Loucy (cell line): ENCODE data around the gene GALNT18.

Experiments used
- H2AFZ ChIP-seq: fragments of 200-600 bp; sonication (generic); 2 replicates; pipeline ENCODE4 v1.6.0; 2016; ENCODE audit warnings: antibody characterized with exemption, mild to moderate bottlenecking, low read length, moderate library complexity
- H3F3A ChIP-seq: fragments of 200-600 bp; 2 replicates; pipeline ENCODE4 v1.6.0; 2016; ENCODE audit warnings: antibody characterized with exemption, low read depth, mild to moderate bottlenecking
- H3K27me3 ChIP-seq: fragments of 200-600 bp; sonication (generic); 2 replicates; pipeline ENCODE4 v1.6.1; 2014; ENCODE audit warnings: low read length, mild to moderate bottlenecking; ENCODE audit not compliant: insufficient read depth, poor library complexity, severe bottlenecking
- H3K36me3 ChIP-seq: fragments of 200-600 bp; sonication (generic); 2 replicates; pipeline ENCODE4 v1.6.1; 2016; ENCODE audit warnings: low read length; ENCODE audit not compliant: insufficient read depth
- H3K4me1 ChIP-seq: fragments of 200-600 bp; sonication (generic); 2 replicates; pipeline ENCODE4 v1.5.1; 2014; ENCODE audit warnings: low read length, mild to moderate bottlenecking; ENCODE audit not compliant: insufficient read depth, poor library complexity, severe bottlenecking
- H3K4me2 ChIP-seq: fragments of 200-600 bp; sonication (generic); 2 replicates; pipeline ENCODE4 v1.6.0; 2014; ENCODE audit warnings: antibody characterized with exemption, low read length, low read depth, mild to moderate bottlenecking; ENCODE audit not compliant: poor library complexity, severe bottlenecking
- H3K4me3 ChIP-seq: fragments of 200-600 bp; sonication (generic); 2 replicates; pipeline ENCODE4 v1.5.1; 2014; ENCODE audit warnings: low read length, mild to moderate bottlenecking, mixed read lengths; ENCODE audit not compliant: poor library complexity, severe bottlenecking
- H3K79me2 ChIP-seq: fragments of 200-600 bp; sonication (generic); 2 replicates; pipeline ENCODE4 v1.6.1; 2014; ENCODE audit warnings: low read length; ENCODE audit not compliant: insufficient read depth
- H3K9ac ChIP-seq: fragments of 200-600 bp; sonication (generic); 2 replicates; pipeline ENCODE4 v1.6.0; 2014; ENCODE audit warnings: mild to moderate bottlenecking, low read depth, low read length, moderate library complexity; ENCODE audit not compliant: poor library complexity, severe bottlenecking
- H3K9me2 ChIP-seq: fragments of 200-600 bp; sonication (generic); replicated peaks from 2 replicates; pipeline ENCODE4 v1.6.1; 2016; ENCODE audit warnings: low read depth, low read length, mixed read lengths
- H3K9me3 ChIP-seq: fragments of 200-600 bp; sonication (generic); 2 replicates; pipeline ENCODE4 v1.6.1; 2014; ENCODE audit warnings: mild to moderate bottlenecking, antibody characterized with exemption, low read length, low read depth; ENCODE audit not compliant: insufficient read depth
- H4K20me1 ChIP-seq: fragments of 200-600 bp; sonication (generic); 2 replicates; pipeline ENCODE4 v1.6.0; 2014; ENCODE audit warnings: antibody characterized with exemption, low read length, mild to moderate bottlenecking; ENCODE audit not compliant: insufficient read depth, poor library complexity, severe bottlenecking
- CTCF ChIP-seq: fragments of 200-600 bp; sonication (generic); conservative IDR thresholded peaks from 2 replicates; pipeline ENCODE4 v1.5.1; 2014; ENCODE audit warnings: mild to moderate bottlenecking, antibody characterized with exemption, low read length
- EZH2phosphoT487 ChIP-seq: fragments of 200-600 bp; IDR thresholded peaks from 2 replicates; pipeline ENCODE4 v1.6.1; 2018; ENCODE audit warnings: antibody characterized with exemption, mild to moderate bottlenecking, moderate library complexity, borderline replicate concordance

The GALNT18 gene

GRCh38 chr11:11483627-11484026 is 138.2 kb downstream of the GALNT18 start:
- Histone ChIP-seq H3K27me3 (no peaks in the 10 kb centered on the region), H3K4me3 (no peak overlapping the region), H3K79me2 (no peaks in the 10 kb centered on the region), H2AFZ (no peak overlapping the region), H3K9me3 (no peaks in the 10 kb centered on the region), H3K36me3 (no peaks in the 10 kb centered on the region), H3K4me2 (no peak overlapping the region), H3K9me2 (no peaks in the 10 kb centered on the region), H4K20me1 (no peaks in the 10 kb centered on the region), H3K4me1 (no peaks in the 10 kb centered on the region), H3F3A (no peaks in the 10 kb centered on the region), H3K9ac (no peak overlapping the region)
- no peak for TF ChIP-seq CTCF
- no peak for TF ChIP-seq EZH2phosphoT487

DNA sequence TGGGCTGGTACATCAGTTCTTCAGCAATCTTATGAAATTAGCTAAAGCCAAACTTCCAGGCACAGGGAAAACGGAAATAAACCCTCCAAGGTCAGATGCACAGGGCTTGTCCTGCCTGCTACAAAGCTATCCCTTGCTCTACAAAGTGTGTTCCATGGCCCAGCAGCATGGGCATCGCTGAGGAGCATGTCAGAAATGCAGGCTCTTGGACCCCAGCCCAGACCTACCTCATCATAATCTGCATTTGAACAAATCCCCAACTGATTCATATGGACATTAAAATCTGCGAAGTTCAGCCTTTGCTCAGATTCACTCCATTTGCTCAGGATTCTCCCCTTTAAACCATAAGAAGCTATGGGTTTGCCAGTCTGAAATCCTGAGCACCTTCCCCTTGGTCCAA is 139.1 kb downstream of the GALNT18 start:
- Histone ChIP-seq H3K4me2 (no peak overlapping the region), H3K79me2 (no peaks in the 10 kb centered on the region), H3F3A (no peaks in the 10 kb centered on the region), H3K9ac (no peak overlapping the region), H3K4me3 (no peak overlapping the region), H3K9me3 (no peaks in the 10 kb centered on the region), H3K9me2 (no peaks in the 10 kb centered on the region), H2AFZ (no peak overlapping the region), H3K36me3 (no peaks in the 10 kb centered on the region), H4K20me1 (no peaks in the 10 kb centered on the region), H3K4me1 (no peaks in the 10 kb centered on the region), H3K27me3 (no peaks in the 10 kb centered on the region)
- TF ChIP-seq EZH2phosphoT487 (no peak), CTCF (no peak)

DNA sequence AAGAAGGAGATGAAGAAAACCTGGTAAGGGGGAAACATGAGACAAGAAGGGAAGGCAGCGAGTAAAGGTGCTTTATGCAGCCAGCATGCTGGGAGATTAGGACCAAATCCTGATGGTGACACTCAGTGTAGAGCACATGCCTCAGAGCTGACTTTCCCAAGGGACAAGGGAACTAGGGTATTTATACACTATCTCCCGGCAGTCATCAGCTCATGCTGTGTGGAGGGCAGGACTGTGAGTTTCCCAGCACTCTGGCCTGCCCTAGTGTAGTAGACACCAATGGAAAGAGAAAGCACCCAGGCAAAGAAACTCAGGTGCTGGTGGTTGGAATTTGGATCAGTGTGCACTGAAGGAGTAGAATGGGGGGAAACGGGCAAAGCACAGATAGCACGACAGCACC is 140.4 kb downstream of the GALNT18 start:
- no peak overlapping the region for H3K4me2 ChIP-seq
- TF ChIP-seq CTCF (no peak), EZH2phosphoT487 (no peak)
- H3K4me3 ChIP-seq: no peak overlapping the region
- H3K9me3 ChIP-seq: no peaks in the 10 kb centered on the region
- H4K20me1 ChIP-seq: no peaks in the 10 kb centered on the region
- H3K27me3 ChIP-seq: no peaks in the 10 kb centered on the region
- no peak overlapping the region for H2AFZ ChIP-seq
- H3K4me1 ChIP-seq: no peaks in the 10 kb centered on the region
- no peaks in the 10 kb centered on the region for H3K9me2 ChIP-seq
- H3K79me2 ChIP-seq: no peaks in the 10 kb centered on the region
- H3F3A ChIP-seq: no peaks in the 10 kb centered on the region
- no peak overlapping the region for H3K9ac ChIP-seq
- H3K36me3 ChIP-seq: no peaks in the 10 kb centered on the region
